Chondrocyte (in vitro differentiated cells): ENCODE results near the gene SMARCC2. TPM values are rescaled to one million over a fixed set of nuclear protein-coding genes. Genes with fewer than 3 reads are reported as not detected.

Experiments
- DNase-seq: peaks from one replicate; pipeline ENCODE4 v3.0.0; 2021; ENCODE audit warnings: mixed read lengths, low spot score
- H3K27ac Mint-ChIP-seq: one replicate; pipeline ENCODE4 v1.8.0; 2021; ENCODE audit warnings: mild to moderate bottlenecking, moderate library complexity, mixed read lengths; ENCODE audit not compliant: unreplicated experiment
- H3K27me3 Mint-ChIP-seq: 2 replicates; pipeline ENCODE4 v1.8.0; 2021; ENCODE audit warnings: low read depth, mixed read lengths
- H3K36me3 Mint-ChIP-seq: 2 replicates; pipeline ENCODE4 v1.8.0; 2021; ENCODE audit warnings: low read depth, mixed read lengths
- H3K4me1 Mint-ChIP-seq: 2 replicates; pipeline ENCODE4 v1.8.0; 2021; ENCODE audit warnings: low read depth, mild to moderate bottlenecking, mixed read lengths
- H3K4me3 Mint-ChIP-seq: one replicate; pipeline ENCODE4 v1.8.0; 2021; ENCODE audit warnings: mild to moderate bottlenecking, moderate library complexity, mixed read lengths; ENCODE audit not compliant: unreplicated experiment
- H3K9me3 Mint-ChIP-seq: 2 replicates; pipeline ENCODE4 v1.8.0; 2021; ENCODE audit warnings: low read depth, mixed read lengths
- total RNA-seq: library from RNA; stranded (reverse); gene quantifications from 3 replicates; pipeline ENCODE4 v1.2.1, GENCODE V29; 2021
- TF ChIP-seq, protein P1 (sequence below): fragments of 200-600 bp; sonication (generic); IDR thresholded peaks from 2 replicates; pipeline ENCODE4 v1.5.0; 2021; ENCODE audit warnings: antibody characterized with exemption, mild to moderate bottlenecking, moderate library complexity

Gene SMARCC2
- total RNA-seq, 1 donor from 2014 or later: 57.4 TPM

DNA sequence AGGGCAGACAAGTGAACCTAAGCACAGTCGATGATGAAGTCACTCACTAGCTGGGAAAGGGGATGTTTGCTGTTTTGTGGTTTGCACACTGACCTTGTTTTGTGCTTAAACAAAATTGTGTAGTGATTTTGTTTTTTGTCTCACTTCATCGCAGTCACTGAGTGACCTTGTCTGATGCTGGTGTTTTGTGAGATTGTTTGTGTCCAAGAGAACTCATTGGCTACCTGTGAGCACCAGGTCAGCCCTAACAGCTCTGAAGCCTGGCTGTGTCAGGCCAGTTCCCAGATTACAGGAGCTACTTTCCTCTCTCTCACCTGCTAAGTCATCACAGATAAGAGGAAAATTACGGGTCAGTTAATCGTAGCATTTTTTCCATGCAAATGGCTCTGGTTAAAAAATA is 65.2 kb downstream of the SMARCC2 start:
- TF ChIP-seq, protein P1, sequence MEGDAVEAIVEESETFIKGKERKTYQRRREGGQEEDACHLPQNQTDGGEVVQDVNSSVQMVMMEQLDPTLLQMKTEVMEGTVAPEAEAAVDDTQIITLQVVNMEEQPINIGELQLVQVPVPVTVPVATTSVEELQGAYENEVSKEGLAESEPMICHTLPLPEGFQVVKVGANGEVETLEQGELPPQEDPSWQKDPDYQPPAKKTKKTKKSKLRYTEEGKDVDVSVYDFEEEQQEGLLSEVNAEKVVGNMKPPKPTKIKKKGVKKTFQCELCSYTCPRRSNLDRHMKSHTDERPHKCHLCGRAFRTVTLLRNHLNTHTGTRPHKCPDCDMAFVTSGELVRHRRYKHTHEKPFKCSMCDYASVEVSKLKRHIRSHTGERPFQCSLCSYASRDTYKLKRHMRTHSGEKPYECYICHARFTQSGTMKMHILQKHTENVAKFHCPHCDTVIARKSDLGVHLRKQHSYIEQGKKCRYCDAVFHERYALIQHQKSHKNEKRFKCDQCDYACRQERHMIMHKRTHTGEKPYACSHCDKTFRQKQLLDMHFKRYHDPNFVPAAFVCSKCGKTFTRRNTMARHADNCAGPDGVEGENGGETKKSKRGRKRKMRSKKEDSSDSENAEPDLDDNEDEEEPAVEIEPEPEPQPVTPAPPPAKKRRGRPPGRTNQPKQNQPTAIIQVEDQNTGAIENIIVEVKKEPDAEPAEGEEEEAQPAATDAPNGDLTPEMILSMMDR: no peak
- H3K36me3 Mint-ChIP-seq: peaks cover 4% of the 10 kb centered on the region
- no peak for DNase-seq
- H3K27ac Mint-ChIP-seq: no peak overlapping the region
- H3K27me3 Mint-ChIP-seq: no peaks in the 10 kb centered on the region
- peaks cover 32% of the 10 kb centered on the region for H3K4me1 Mint-ChIP-seq
- no peaks in the 10 kb centered on the region for H3K9me3 Mint-ChIP-seq
- no peak overlapping the region for H3K4me3 Mint-ChIP-seq

DNA sequence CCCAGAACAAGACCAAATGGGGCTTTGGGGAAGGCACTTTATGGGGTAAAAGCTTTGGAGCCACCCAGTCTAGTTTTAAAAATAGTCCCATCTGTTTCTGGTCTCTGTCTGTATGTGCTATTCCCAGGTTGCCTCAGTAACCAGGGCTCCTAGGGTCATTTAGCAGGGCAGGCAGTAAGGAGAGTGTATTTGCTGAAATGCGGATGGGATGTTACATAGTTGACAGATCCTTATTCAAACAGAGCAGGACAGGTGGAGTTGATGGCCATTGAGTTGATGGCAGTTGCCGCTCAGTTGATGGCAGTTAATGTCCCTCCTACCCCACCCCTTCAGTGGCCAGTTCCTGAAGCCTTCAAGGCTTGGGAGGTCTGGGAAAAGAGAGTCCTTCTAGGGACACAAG is 66.6 kb downstream of the SMARCC2 start:
- TF ChIP-seq, protein P1: no peak
- Mint-ChIP-seq H3K4me3 (no peak overlapping the region), H3K36me3 (peaks cover 7% of the 10 kb centered on the region), H3K9me3 (no peaks in the 10 kb centered on the region), H3K27ac (no peak overlapping the region), H3K27me3 (no peaks in the 10 kb centered on the region), H3K4me1 (peaks cover 43% of the 10 kb centered on the region)
- DNase-seq: no peak

DNA sequence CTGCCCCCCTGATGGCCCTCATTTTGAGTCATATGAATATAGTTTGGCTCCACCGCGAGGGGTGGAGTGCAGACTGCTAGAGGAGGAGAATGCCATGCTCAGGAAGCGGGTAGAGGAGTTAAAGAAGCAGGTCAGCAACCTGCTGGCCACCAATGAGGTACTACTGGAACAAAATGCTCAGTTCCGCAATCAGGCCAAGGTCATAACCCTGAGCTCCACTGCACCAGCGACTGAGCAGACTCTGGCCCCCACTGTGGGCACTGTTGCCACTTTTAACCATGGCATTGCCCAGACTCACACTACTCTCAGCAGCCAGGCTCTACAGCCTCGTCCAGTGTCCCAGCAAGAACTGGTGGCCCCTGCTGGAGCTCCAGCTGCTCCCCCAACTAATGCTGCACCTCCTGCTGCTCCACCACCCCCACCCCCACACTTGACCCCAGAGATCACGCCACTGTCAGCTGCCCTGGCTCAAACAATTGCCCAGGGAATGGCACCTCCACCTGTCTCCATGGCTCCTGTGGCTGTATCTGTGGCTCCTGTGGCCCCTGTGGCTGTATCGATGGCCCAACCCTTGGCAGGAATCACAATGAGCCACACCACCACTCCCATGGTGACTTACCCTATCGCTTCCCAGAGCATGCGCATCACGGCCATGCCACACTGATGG is 67.9 kb downstream of the SMARCC2 start:
- Mint-ChIP-seq H3K36me3 (peaks cover 9% of the 10 kb centered on the region), H3K27ac (no peak overlapping the region), H3K4me1 (peaks cover 30% of the 10 kb centered on the region), H3K27me3 (no peaks in the 10 kb centered on the region), H3K9me3 (no peaks in the 10 kb centered on the region), H3K4me3 (no peak overlapping the region)
- TF ChIP-seq, protein P1: no peak
- no peak for DNase-seq

DNA sequence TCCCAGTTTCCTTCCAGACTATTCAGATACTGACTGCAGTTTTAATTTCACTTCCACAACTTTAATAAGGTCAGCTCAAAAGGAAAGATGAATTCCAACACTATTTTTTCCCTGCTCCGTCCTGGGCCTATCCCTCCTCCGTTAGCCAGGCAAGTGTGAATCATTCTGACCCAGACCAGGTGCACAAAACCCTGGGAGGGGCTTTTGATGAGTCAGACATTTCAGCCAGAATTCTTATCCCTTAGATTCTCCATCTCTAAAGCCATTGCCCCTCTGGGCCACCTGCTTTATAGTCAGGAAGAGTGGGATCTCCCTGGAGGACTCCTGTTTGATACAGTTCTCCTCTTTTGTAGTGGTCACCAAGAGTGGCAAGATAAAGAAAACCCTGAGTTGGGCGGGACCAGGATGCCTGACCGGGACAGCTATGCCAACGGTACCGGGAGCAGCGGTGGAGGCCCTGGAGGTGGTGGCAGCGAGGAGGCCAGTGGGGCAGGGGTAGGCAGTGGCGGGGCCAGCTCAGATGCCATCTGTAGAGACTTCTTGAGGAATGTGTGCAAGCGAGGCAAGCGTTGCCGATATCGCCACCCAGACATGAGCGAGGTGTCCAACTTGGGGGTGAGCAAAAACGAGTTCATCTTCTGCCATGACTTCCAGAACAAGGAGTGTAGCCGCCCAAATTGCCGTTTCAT is 69.0 kb downstream of the SMARCC2 start:
- peak overlapping the region; percentile 100 for H3K27ac Mint-ChIP-seq
- TF ChIP-seq, protein P1: no peak
- H3K36me3 Mint-ChIP-seq: peaks cover 9% of the 10 kb centered on the region

DNA sequence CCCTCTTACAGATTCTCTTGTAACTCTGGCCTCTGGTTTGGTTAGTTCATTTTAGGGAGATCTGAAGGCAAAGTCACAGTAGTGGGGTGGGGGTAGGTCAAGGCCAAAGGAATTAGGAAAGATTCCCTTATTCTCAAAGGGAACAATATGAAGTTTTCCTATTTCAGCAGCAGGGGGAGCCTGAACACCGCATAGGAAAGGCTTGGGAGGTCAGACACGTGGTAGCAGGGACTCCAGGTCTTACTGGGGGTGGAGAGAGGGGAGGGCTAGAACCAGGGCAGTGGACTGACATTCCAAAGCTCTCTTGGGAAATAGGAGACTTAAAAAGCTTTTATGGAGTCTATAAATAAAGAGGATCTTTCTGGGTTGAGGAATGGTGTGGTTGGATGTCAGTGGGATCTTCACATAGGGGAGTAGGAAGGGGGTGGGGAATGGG is 69.9 kb downstream of the SMARCC2 start:
- H3K9me3 Mint-ChIP-seq: no peaks in the 10 kb centered on the region
- peaks cover 9% of the 10 kb centered on the region for H3K36me3 Mint-ChIP-seq
- TF ChIP-seq, protein P1: peak; percentile 86
- DNase-seq: no peak
- H3K4me1 Mint-ChIP-seq: peaks cover 33% of the 10 kb centered on the region
- peak overlapping the region; percentile 89 for H3K4me3 Mint-ChIP-seq
- peak overlapping the region; percentile 100 for H3K27ac Mint-ChIP-seq
- no peaks in the 10 kb centered on the region for H3K27me3 Mint-ChIP-seq

More for the DNA sequence above, 69.0 kb downstream of the SMARCC2 start:
- no peaks in the 10 kb centered on the region for H3K9me3 Mint-ChIP-seq
- peaks cover 31% of the 10 kb centered on the region for H3K4me1 Mint-ChIP-seq
- H3K4me3 Mint-ChIP-seq: no peak overlapping the region
- no peak for DNase-seq
- H3K27me3 Mint-ChIP-seq: no peaks in the 10 kb centered on the region
